GM19463 (cell line): ENCODE data around the gene SQSTM1.
"Not testable (repeated sequence)": the region's sequence is repeated elsewhere in the genome, so short reads cannot be mapped to it uniquely, and the experiment has no call there.

Source experiments
- ATAC-seq: cut with Tn5 transposase; IDR thresholded peaks from one replicate; pipeline ENCODE4 v1.9.1; 2021; ENCODE audit warnings: mild to moderate bottlenecking, moderate library complexity; ENCODE audit not compliant: unreplicated experiment

Gene SQSTM1

GRCh38 chr5:179820483-179821297 is at the start of gene SQSTM1:
Gene SQSTM1 (plus strand): TSS chr5:179820905. CDS start chr5:179820937, 32 bp downstream.
- ATAC-seq, result peak; percentile 37

GRCh38 chr5:179771311-179771895 is 49.3 kb upstream of the SQSTM1 start:
- ATAC-seq, result no peak

GRCh38 chr5:179772351-179772750 is 48.4 kb upstream of the SQSTM1 start:
- no peak for ATAC-seq

- ATAC-seq, result no peak
Observed at GRCh38 chr5:179773686-179774040, 47.0 kb upstream of the SQSTM1 start.

GRCh38 chr5:179774442-179774841 is 46.3 kb upstream of the SQSTM1 start:
- ATAC-seq, result no peak

GRCh38 chr5:179776411-179776938 is 44.2 kb upstream of the SQSTM1 start:
- no peak for ATAC-seq

GRCh38 chr5:179777456-179777855 is 43.2 kb upstream of the SQSTM1 start:
- no peak for ATAC-seq

GRCh38 chr5:179777909-179778308 is 42.8 kb upstream of the SQSTM1 start:
- no peak for ATAC-seq

- ATAC-seq, result no peak
Observed at GRCh38 chr5:179778591-179778990, 42.1 kb upstream of the SQSTM1 start.

GRCh38 chr5:179779826-179780225 is 40.9 kb upstream of the SQSTM1 start:
- no peak for ATAC-seq

- ATAC-seq, result no peak
Observed at GRCh38 chr5:179780362-179780761, 40.3 kb upstream of the SQSTM1 start.

GRCh38 chr5:179781846-179782245 is 38.9 kb upstream of the SQSTM1 start:
- no peak for ATAC-seq

- no peak for ATAC-seq
Observed at GRCh38 chr5:179783128-179783527, 37.6 kb upstream of the SQSTM1 start.

GRCh38 chr5:179786861-179787260 is 33.8 kb upstream of the SQSTM1 start:
- ATAC-seq, result no peak

GRCh38 chr5:179788193-179788854 is 32.4 kb upstream of the SQSTM1 start:
- no peak for ATAC-seq

- not testable (repeated sequence) for ATAC-seq
Observed at GRCh38 chr5:179789278-179789677, 31.4 kb upstream of the SQSTM1 start.

GRCh38 chr5:179791881-179792611 is 28.7 kb upstream of the SQSTM1 start:
- ATAC-seq, result no peak

- no peak for ATAC-seq
Observed at GRCh38 chr5:179792612-179793467, 27.9 kb upstream of the SQSTM1 start.

GRCh38 chr5:179793468-179794139 is 27.1 kb upstream of the SQSTM1 start, which contains the start of gene LTC4S:
Gene LTC4S (plus strand): TSS chr5:179793986. CDS start chr5:179794081, 95 bp downstream.
- no peak for ATAC-seq
